Panc1 (cell line): ENCODE measurements around the gene CBX8. TPM values are rescaled to one million over a fixed set of nuclear protein-coding genes. Genes with fewer than 3 reads are reported as not detected.

Experiments
- ATAC-seq: fragments of 200-7000 bp; cut with Tn5 transposase; 2 replicates; pipeline ENCODE4 v1.9.1; 2020; ENCODE audit warnings: mild to moderate bottlenecking, moderate library complexity
- Bru-seq: library from RNA; stranded (reverse); fragments of 400-500 nt; gene quantifications from one replicate; lab custom pipeline; 2021; lab: Mats Ljungman, UMichigan
- BruChase-seq, 2 experiments: library from RNA; stranded (reverse); fragments of 400-500 nt; gene quantifications; one replicate each; lab custom pipeline; 2021; lab: Mats Ljungman, UMichigan
- BruUV-seq: library from RNA; stranded (reverse); fragments of 400-500 nt; replicated peaks from 2 replicates; lab custom pipeline; 2021; lab: Mats Ljungman, UMichigan
- CTCF ChIA-PET: fragments of 300-600 bp; sonication (Branson Sonifier 250); formaldehyde crosslinking; loops from one replicate; lab custom pipeline; 2022; ENCODE audit warnings: antibody characterized with exemption; lab: Charles Lee
- POLR2A ChIA-PET: fragments of 300-600 bp; sonication (Branson Sonifier 250); formaldehyde crosslinking; loops from one replicate; lab custom pipeline; 2022; ENCODE audit warnings: antibody characterized with exemption; lab: Charles Lee
- DNase-seq: peaks from one replicate; pipeline ENCODE4 v3.0.0-alpha.2; 2010; ENCODE audit warnings: low read depth, low spot score
- H3K27ac ChIP-seq: 2 replicates; pipeline ENCODE4 v1.5.1; 2011; ENCODE audit warnings: mild to moderate bottlenecking, low read length, inconsistent platforms
- H3K27me3 ChIP-seq: fragments of 200-500 bp; sonication (Bioruptor generic); 2 replicates; pipeline ENCODE4 v1.6.0; 2014; ENCODE audit warnings: low read length, inconsistent platforms; ENCODE audit not compliant: control insufficient read depth, insufficient read depth
- H3K36me3 ChIP-seq: fragments of 200-500 bp; sonication (Bioruptor generic); 2 replicates; pipeline ENCODE4 v1.5.1; 2014; ENCODE audit warnings: inconsistent platforms, mild to moderate bottlenecking, low read length, moderate library complexity; ENCODE audit not compliant: control insufficient read depth, insufficient read depth
- H3K4me1 ChIP-seq: 2 replicates; pipeline ENCODE4 v1.5.1; 2011; ENCODE audit warnings: inconsistent platforms, mild to moderate bottlenecking, low read length, moderate library complexity; ENCODE audit not compliant: control insufficient read depth, insufficient read depth
- H3K4me3 ChIP-seq, 2 experiments: 2 replicates each; pipeline ENCODE4 v1.5.1; 2011 to 2012; ENCODE audit warnings: low read depth in 2 of 2, low read length in 2 of 2, mild to moderate bottlenecking in 2 of 2, inconsistent platforms in 1 of 2, moderate library complexity in 1 of 2
- H3K9me3 ChIP-seq: fragments of 200-500 bp; sonication (Bioruptor generic); 2 replicates; pipeline ENCODE4 v1.5.1; 2014; ENCODE audit warnings: low read depth, mild to moderate bottlenecking, inconsistent platforms, low read length, moderate library complexity; ENCODE audit not compliant: control insufficient read depth, insufficient read depth
- CTCF ChIP-seq: fragments of 450-650 bp; IDR thresholded peaks from 2 replicates; pipeline ENCODE4 v1.5.1; 2017; ENCODE audit warnings: mild to moderate bottlenecking
- POLR2AphosphoS5 ChIP-seq: IDR thresholded peaks from 2 replicates; pipeline ENCODE4 v1.6.1; 2012; ENCODE audit warnings: mild to moderate bottlenecking, low read depth, low read length, moderate library complexity
- REST ChIP-seq, 2 experiments: IDR thresholded peaks; 2 replicates each; pipeline ENCODE4 v1.6.1; 2011 to 2012; ENCODE audit warnings: low read depth in 2 of 2, control low read depth in 1 of 2, low read length in 1 of 2, mild to moderate bottlenecking in 1 of 2, moderate library complexity in 1 of 2; ENCODE audit not compliant: insufficient read depth in 1 of 2
- SIN3A ChIP-seq: IDR thresholded peaks from 2 replicates; pipeline ENCODE4 v1.6.1; 2012; ENCODE audit warnings: low read depth, mild to moderate bottlenecking, low read length, moderate library complexity, borderline replicate concordance; ENCODE audit not compliant: insufficient read depth
- TCF7L2 ChIP-seq: IDR thresholded peaks from 2 replicates; pipeline ENCODE4 v1.6.1; 2011; ENCODE audit warnings: mild to moderate bottlenecking, low read depth, low read length, inconsistent platforms
- in situ Hi-C: cut with HindIII; loops from 2 replicates; pipeline ENCODE4 v1.10.0; 2016; ENCODE audit warnings: low sequenced_read_pairs, low pct_unique_long_range_greater_than_20kb
- intact Hi-C: fragments of 100-400 bp; cut with micrococcal nuclease; formaldehyde crosslinking; loops from one replicate; pipeline ENCODE4 v1.10.0; 2022; ENCODE audit not compliant: unreplicated experiment
- long read RNA-seq: library from polyadenylated mRNA; unstranded; transcript quantifications from one replicate; pipeline ENCODE4 v2.0.0, GENCODE V29; 2021; ENCODE audit not compliant: unreplicated experiment
- polyA plus RNA-seq: library from polyadenylated mRNA; unstranded; fragments of >200 nt; gene quantifications from one replicate; pipeline ENCODE4 v1.2.1, GENCODE V29; 2012; ENCODE audit warnings: missing spikeins; ENCODE audit not compliant: insufficient read length
- total RNA-seq: library from RNA; stranded (reverse); gene quantifications from one replicate; pipeline ENCODE4 v1.2.1, GENCODE V29; 2021; ENCODE audit not compliant: unreplicated experiment

CBX8 gene
- 15.3 TPM for total RNA-seq
- polyA plus RNA-seq: 17.3 TPM
- Bru-seq, nascent RNA: percentile 54 among the genes with signal in this experiment
- percentile 74 among the genes with signal in this experiment for BruChase-seq, experiment 1, labeled RNA remaining after a 2-hour chase
- percentile 58 among the genes with signal in this experiment for BruChase-seq, experiment 2, labeled RNA remaining after a 6-hour chase
- long read RNA-seq, transcript CBX8-201 (5 exons, 3,791 nt): major isoform, 10 of 21 reads
- long read RNA-seq, partial matches to known transcripts: 2 of 21 reads
- long read RNA-seq, other reads (novel, unspliced or antisense): 9 of 21 reads

- no TSS peak for BruUV-seq
- DNase-seq (peak; percentile 91), ATAC-seq (peak; percentile 81)
- no peaks in the 10 kb centered on the region for H3K9me3 ChIP-seq
- TF ChIP-seq TCF7L2: no peak
- no peak for TF ChIP-seq CTCF
- TF ChIP-seq REST (IDR thresholded peaks at IDR 0.05; ENCODE audit: insufficient read depth in 1 of 2, low read depth in 2 of 2, low read length in 1 of 2): 0 out of 4 replicates have a peak, but pooled peaks of 1 of the 2 experiments have one; percentile 3
- no peak for TF ChIP-seq SIN3A
- TF ChIP-seq POLR2AphosphoS5: peak; percentile 56; the same call in 1 of the 2 replicates
- H3K4me1 ChIP-seq: peaks cover 47% of the 10 kb centered on the region
- no peaks in the 10 kb centered on the region for H3K27me3 ChIP-seq
- intact Hi-C loops: no loop called here
- CTCF ChIA-PET: interaction anchor here (0.5 to 1.3 kb wide), 9 partner anchors 10 to 196 kb away, joined by 3 to 6 read pairs (median 3); no protein-coding TSS in a partner anchor
- H3K36me3 ChIP-seq: peaks cover 3% of the 10 kb centered on the region; the same call in 1 of the 2 replicates
- peak within 1 kb of the TSS; percentile 82 to 91 for H3K4me3 ChIP-seq
- POLR2A ChIA-PET: interaction anchor here (0.6 to 1.0 kb wide), 4 partner anchors 8 to 694 kb away, joined by 3 to 12 read pairs (median 3); no protein-coding TSS in a partner anchor
- in situ Hi-C loops: loop anchor here (25.0 kb wide), 1 partner anchor 190 kb away; no protein-coding TSS in a partner anchor
- peak within 1 kb of the TSS; percentile 75 for H3K27ac ChIP-seq
These were observed at the start of gene CBX8 for GRCh38 chr17:79796763-79797491. CBX8 (minus strand) TSS chr17:79797077; CDS start chr17:79796998, 79 bp downstream.

GRCh38 chr17:79845601-79845949 is 48.7 kb upstream of the CBX8 start:
- CTCF ChIA-PET: interaction anchor here (0.5 to 1.5 kb wide), 5 partner anchors 9 to 142 kb away, joined by 3 to 12 read pairs (median 4); no protein-coding TSS in a partner anchor
- Histone ChIP-seq H3K27me3 (no peaks in the 10 kb centered on the region), H3K9me3 (no peaks in the 10 kb centered on the region), H3K27ac (peak overlapping the region; percentile 64), H3K4me3 (no peak overlapping the region), H3K36me3 (no peaks in the 10 kb centered on the region), H3K4me1 (peaks cover 25% of the 10 kb centered on the region)
- intact Hi-C loops (loop anchor here (10.0 kb wide), 1 partner anchor 69 kb away; no protein-coding TSS in a partner anchor), in situ Hi-C loops (no loop called here)
- ATAC-seq (no peak), DNase-seq (no peak)
- TF ChIP-seq POLR2AphosphoS5: no peak
- no peak for TF ChIP-seq REST (IDR thresholded peaks at IDR 0.05; ENCODE audit: insufficient read depth in 1 of 2, low read depth in 2 of 2, low read length in 1 of 2)
- no peak for TF ChIP-seq SIN3A
- no peak for TF ChIP-seq TCF7L2
- TF ChIP-seq CTCF: no peak
- POLR2A ChIA-PET: no interaction called here
- BruUV-seq: no TSS peak
